Effector memory CD4-positive, alpha-beta T cell (primary cell): ENCODE data around the gene TTBK2.

ENCODE experiments used
- DNase-seq, 3 donors: peaks; one replicate each; pipeline ENCODE4 v3.0.0-alpha.2; 2020
- H3K27ac ChIP-seq: 2 replicates; pipeline ENCODE4 v1.7.0; 2013; ENCODE audit warnings: mild to moderate bottlenecking, low read length, moderate library complexity; ENCODE audit not compliant: insufficient read depth, poor library complexity, severe bottlenecking
- H3K27me3 ChIP-seq: replicated peaks from 2 replicates; pipeline ENCODE4 v1.7.0; 2013; ENCODE audit warnings: mild to moderate bottlenecking, low read length; ENCODE audit not compliant: insufficient read depth, control insufficient read depth, poor library complexity, severe bottlenecking
- H3K36me3 ChIP-seq: 2 replicates; pipeline ENCODE4 v1.7.0; 2013; ENCODE audit warnings: mild to moderate bottlenecking, low read length, moderate library complexity; ENCODE audit not compliant: control insufficient read depth, insufficient read depth
- H3K4me1 ChIP-seq: 2 replicates; pipeline ENCODE4 v1.7.0; 2013; ENCODE audit warnings: low read length, mild to moderate bottlenecking; ENCODE audit not compliant: control insufficient read depth, insufficient read depth, poor library complexity, severe bottlenecking
- H3K4me3 ChIP-seq: 2 replicates; pipeline ENCODE4 v1.7.0; 2013; ENCODE audit warnings: low read length, low read depth, mild to moderate bottlenecking; ENCODE audit not compliant: insufficient read depth, poor library complexity, severe bottlenecking
- H3K9me3 ChIP-seq: 2 replicates; pipeline ENCODE4 v1.7.0; 2013; ENCODE audit warnings: mild to moderate bottlenecking, low read length, moderate library complexity; ENCODE audit not compliant: control insufficient read depth

The TTBK2 gene

GRCh38 chr15:42836251-42836650 lies 84.3 kb downstream of the TTBK2 start:
- Histone ChIP-seq H3K4me1 (no peaks in the 10 kb centered on the region), H3K27ac (no peak overlapping the region), H3K27me3 (no peaks in the 10 kb centered on the region), H3K4me3 (no peak overlapping the region), H3K36me3 (no peaks in the 10 kb centered on the region), H3K9me3 (no peaks in the 10 kb centered on the region)
- DNase-seq: no peak

GRCh38 chr15:42832576-42832975 lies 88.0 kb downstream of the TTBK2 start:
- Histone ChIP-seq H3K36me3 (no peaks in the 10 kb centered on the region), H3K4me1 (no peaks in the 10 kb centered on the region), H3K27ac (no peak overlapping the region), H3K27me3 (no peaks in the 10 kb centered on the region), H3K9me3 (no peaks in the 10 kb centered on the region), H3K4me3 (no peak overlapping the region)
- DNase-seq: no peak

GRCh38 chr15:42826251-42826890 lies 94.2 kb downstream of the TTBK2 start:
- Histone ChIP-seq H3K27ac (no peak overlapping the region), H3K4me3 (no peak overlapping the region), H3K9me3 (no peaks in the 10 kb centered on the region), H3K36me3 (no peaks in the 10 kb centered on the region), H3K27me3 (no peaks in the 10 kb centered on the region), H3K4me1 (no peaks in the 10 kb centered on the region)
- DNase-seq: no peak

DNA sequence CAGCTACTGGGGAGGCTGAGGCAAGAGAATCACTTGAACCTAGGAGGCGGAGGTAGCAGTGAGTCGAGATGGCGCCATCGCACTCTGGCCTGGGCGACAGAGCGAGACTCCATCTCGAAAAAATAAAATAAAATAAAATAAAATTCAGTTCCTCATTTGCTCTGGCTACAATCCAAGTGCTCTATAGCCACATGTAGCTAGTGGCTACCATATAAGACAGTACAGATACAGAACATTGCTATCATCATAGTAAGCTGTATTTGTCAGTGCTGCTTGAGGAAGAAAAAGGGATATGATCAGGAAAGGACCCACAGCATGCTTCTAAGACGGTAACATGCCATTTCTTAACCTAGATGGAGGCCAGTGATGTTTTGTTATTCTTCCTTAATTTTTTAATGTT lies 95.0 kb downstream of the TTBK2 start:
- H3K36me3 ChIP-seq: no peaks in the 10 kb centered on the region
- no peaks in the 10 kb centered on the region for H3K27me3 ChIP-seq
- no peak for DNase-seq
- H3K4me3 ChIP-seq: no peak overlapping the region
- H3K9me3 ChIP-seq: no peaks in the 10 kb centered on the region
- H3K27ac ChIP-seq: no peak overlapping the region
- no peaks in the 10 kb centered on the region for H3K4me1 ChIP-seq

DNA sequence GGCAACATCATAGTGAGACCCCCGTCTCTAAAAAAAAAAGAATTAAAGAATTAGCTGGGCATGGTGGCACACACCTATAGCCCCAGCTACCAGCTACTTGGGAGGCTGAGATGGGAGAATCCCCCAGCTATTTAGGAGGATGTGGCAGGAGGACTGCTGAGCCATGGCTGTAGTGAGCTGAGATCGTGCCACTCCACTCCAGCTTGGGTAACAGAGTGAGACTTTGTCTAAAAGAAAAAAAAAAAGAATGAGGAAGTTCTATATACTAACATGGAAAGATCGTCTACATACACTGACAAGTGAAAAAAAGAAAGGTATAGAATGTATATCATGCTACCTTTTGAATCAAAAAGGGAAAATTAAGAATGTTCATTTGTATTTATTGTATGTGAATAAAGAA lies 99.8 kb downstream of the TTBK2 start:
- no peaks in the 10 kb centered on the region for H3K9me3 ChIP-seq
- H3K27ac ChIP-seq: no peak overlapping the region
- H3K4me3 ChIP-seq: no peak overlapping the region
- no peaks in the 10 kb centered on the region for H3K36me3 ChIP-seq
- no peaks in the 10 kb centered on the region for H3K4me1 ChIP-seq
- DNase-seq: no peak
- H3K27me3 ChIP-seq: no peaks in the 10 kb centered on the region

DNA sequence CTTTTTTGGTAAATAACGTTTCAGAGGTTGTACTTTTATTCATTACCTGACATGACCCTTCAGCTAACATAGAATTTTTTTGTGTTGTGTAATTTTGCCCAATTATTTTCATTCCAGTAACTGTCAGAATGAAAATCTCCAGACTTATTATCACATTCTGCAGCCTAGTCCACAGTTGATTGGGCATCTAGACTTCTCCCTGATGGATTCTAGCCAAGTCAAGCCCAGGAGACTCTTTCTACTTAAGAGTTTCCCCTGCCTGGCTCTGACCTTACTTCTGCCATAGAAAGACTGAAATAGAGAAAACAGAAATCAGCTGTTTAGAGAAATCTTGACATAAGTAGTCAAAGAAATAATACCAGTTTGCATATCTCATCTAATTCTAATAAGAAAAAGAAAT lies 100.8 kb downstream of the TTBK2 start:
- no peak for DNase-seq
- Histone ChIP-seq H3K9me3 (no peaks in the 10 kb centered on the region), H3K27me3 (no peaks in the 10 kb centered on the region), H3K4me1 (no peaks in the 10 kb centered on the region), H3K36me3 (no peaks in the 10 kb centered on the region), H3K27ac (no peak overlapping the region), H3K4me3 (no peak overlapping the region)

- Histone ChIP-seq H3K4me1 (no peaks in the 10 kb centered on the region), H3K27ac (no peak overlapping the region), H3K36me3 (no peaks in the 10 kb centered on the region), H3K9me3 (no peaks in the 10 kb centered on the region), H3K27me3 (no peaks in the 10 kb centered on the region), H3K4me3 (no peak overlapping the region)
- no peak for DNase-seq
These were observed 109.1 kb downstream of the TTBK2 start for GRCh38 chr15:42811433-42811832.

- no peaks in the 10 kb centered on the region for H3K4me1 ChIP-seq
- no peak overlapping the region for H3K27ac ChIP-seq
- H3K4me3 ChIP-seq: no peak overlapping the region
- H3K36me3 ChIP-seq: no peaks in the 10 kb centered on the region
- H3K9me3 ChIP-seq: no peaks in the 10 kb centered on the region
- no peaks in the 10 kb centered on the region for H3K27me3 ChIP-seq
- no peak for DNase-seq
These were observed 111.7 kb downstream of the TTBK2 start for GRCh38 chr15:42808913-42809312.

DNA sequence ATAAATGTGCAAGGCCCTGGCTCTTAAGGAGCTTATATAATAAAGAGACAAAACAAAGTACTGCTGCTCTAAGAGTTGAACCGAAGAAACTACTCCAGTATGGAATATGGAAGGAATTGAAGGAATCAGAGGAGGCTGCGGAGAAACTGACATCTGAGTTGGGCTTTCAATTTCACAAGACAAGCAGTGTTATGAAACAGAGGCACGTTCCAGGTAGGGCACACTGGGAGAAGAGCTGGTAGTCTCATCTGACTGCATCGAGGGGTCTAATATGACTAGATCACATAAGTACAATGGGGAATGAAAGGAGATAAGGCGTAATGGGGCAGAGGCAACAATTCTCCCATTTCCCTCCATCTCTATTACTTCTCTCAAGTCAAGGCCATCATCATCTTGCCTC lies 115.3 kb downstream of the TTBK2 start:
- Histone ChIP-seq H3K4me1 (no peaks in the 10 kb centered on the region), H3K36me3 (peaks cover 13% of the 10 kb centered on the region), H3K4me3 (no peak overlapping the region), H3K27ac (no peak overlapping the region), H3K27me3 (no peaks in the 10 kb centered on the region), H3K9me3 (no peaks in the 10 kb centered on the region)
- DNase-seq: no peak

DNA sequence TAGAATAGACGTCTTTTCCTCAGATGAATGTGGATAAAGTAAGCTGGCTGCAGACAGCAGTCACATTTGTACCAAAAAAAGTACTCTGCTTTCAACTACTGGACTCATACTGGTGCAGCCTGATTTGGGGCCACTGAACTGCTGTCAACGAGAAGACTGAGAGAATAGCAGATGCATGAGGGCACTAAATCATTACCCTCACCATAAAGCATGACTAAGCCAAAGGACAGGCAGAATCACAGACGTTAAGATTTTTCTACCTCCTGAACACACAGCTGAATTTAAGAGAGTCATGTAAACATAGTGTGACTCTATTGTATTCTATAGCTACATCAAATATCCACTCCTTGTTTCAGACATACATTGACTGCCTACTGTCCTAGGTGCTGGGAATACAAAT lies 115.8 kb downstream of the TTBK2 start:
- no peaks in the 10 kb centered on the region for H3K9me3 ChIP-seq
- DNase-seq: no peak
- peaks cover 13% of the 10 kb centered on the region for H3K36me3 ChIP-seq
- no peak overlapping the region for H3K27ac ChIP-seq
- no peaks in the 10 kb centered on the region for H3K4me1 ChIP-seq
- no peaks in the 10 kb centered on the region for H3K27me3 ChIP-seq
- H3K4me3 ChIP-seq: no peak overlapping the region
